AG08395 (cell line): ENCODE results near the gene SLC4A5.
A peak's percentile ranks its signal among the peaks of the same experiment; 100 is the strongest.
"Not testable (repeated sequence)": the region's sequence is repeated elsewhere in the genome, so short reads cannot be mapped to it uniquely, and the experiment has no call there.

ENCODE experiments used
- DNase-seq: peaks from one replicate; pipeline ENCODE4 v3.0.0; 2012; ENCODE audit warnings: mixed read lengths, low spot score

The SLC4A5 gene

GRCh38 chr2:74232426-74232825 lies 110.8 kb downstream of the SLC4A5 start:
- no peak for DNase-seq

- not testable (repeated sequence) for DNase-seq
Observed at GRCh38 chr2:74229865-74230264, 113.4 kb downstream of the SLC4A5 start.

- DNase-seq, result no peak
Observed at GRCh38 chr2:74228772-74229171, 114.4 kb downstream of the SLC4A5 start.

- DNase-seq, result no peak
Observed at GRCh38 chr2:74227646-74228045, 115.6 kb downstream of the SLC4A5 start.

- no peak for DNase-seq
Observed at GRCh38 chr2:74226648-74227213, 116.5 kb downstream of the SLC4A5 start.

- no peak for DNase-seq
Observed at GRCh38 chr2:74225698-74226459, 117.3 kb downstream of the SLC4A5 start.

- peak; percentile 32 for DNase-seq
Observed at GRCh38 chr2:74223941-74224770, 119.1 kb downstream of the SLC4A5 start.

- no peak for DNase-seq
Observed at GRCh38 chr2:74222300-74222650, 120.9 kb downstream of the SLC4A5 start.

GRCh38 chr2:74221604-74222299 lies 121.5 kb downstream of the SLC4A5 start:
- no peak for DNase-seq

GRCh38 chr2:74221091-74221490 lies 122.1 kb downstream of the SLC4A5 start:
- DNase-seq, result no peak

GRCh38 chr2:74219846-74220486 lies 123.2 kb downstream of the SLC4A5 start:
- no peak for DNase-seq

GRCh38 chr2:74216642-74217041 lies 126.6 kb downstream of the SLC4A5 start:
- DNase-seq, result no peak

- not testable (repeated sequence) for DNase-seq
Observed at GRCh38 chr2:74215771-74216170, 127.4 kb downstream of the SLC4A5 start.

- DNase-seq, result no peak
Observed at GRCh38 chr2:74212702-74213410, 130.4 kb downstream of the SLC4A5 start.

- peak; percentile 37 for DNase-seq
Observed at GRCh38 chr2:74206180-74206688, 137.0 kb downstream of the SLC4A5 start.

GRCh38 chr2:74205596-74205995 lies 137.6 kb downstream of the SLC4A5 start:
- no peak for DNase-seq

- DNase-seq, result no peak
Observed at GRCh38 chr2:74205113-74205512, 138.1 kb downstream of the SLC4A5 start.

GRCh38 chr2:74204436-74204835 lies 138.8 kb downstream of the SLC4A5 start:
- DNase-seq, result no peak

GRCh38 chr2:74201596-74201995 lies 141.6 kb downstream of the SLC4A5 start:
- peak; percentile 72 for DNase-seq

- DNase-seq, result no peak
Observed at GRCh38 chr2:74201196-74201595, 142.0 kb downstream of the SLC4A5 start.

- no peak for DNase-seq
Observed at GRCh38 chr2:74199871-74200305, 143.3 kb downstream of the SLC4A5 start.
